CD14-positive monocyte (primary cell): ENCODE data around the gene CLEC4G. TPM values are rescaled to one million over a fixed set of nuclear protein-coding genes. Genes with fewer than 3 reads are reported as not detected.
A peak's percentile ranks its signal among the peaks of the same experiment; 100 is the strongest.

Experiments used
- DNase-seq, 3 donors: peaks; one replicate each; pipeline ENCODE4 v3.0.0-alpha.2; 2011 to 2022
- H2AFZ ChIP-seq: 2 replicates; pipeline ENCODE4 v1.6.0; 2012; ENCODE audit warnings: mild to moderate bottlenecking, low read depth, low read length, inconsistent platforms; ENCODE audit not compliant: insufficient read depth, poor library complexity, severe bottlenecking
- H3K27ac ChIP-seq, 2 donors: 1 replicate in 1 of 2; 2 replicates in 1 of 2; pipeline ENCODE4 v1.5.1; 2012 to 2013; ENCODE audit warnings: low read length in 2 of 2, control low read depth in 1 of 2, inconsistent platforms in 1 of 2, low read depth in 1 of 2, mild to moderate bottlenecking in 1 of 2
- H3K27me3 ChIP-seq, 2 donors: one replicate each; pipeline versions ENCODE4 v1.6.0 to v1.6.1; 2011 to 2013; ENCODE audit warnings: low read length in 2 of 2; ENCODE audit not compliant: control insufficient read depth in 2 of 2, insufficient read depth in 2 of 2
- H3K36me3 ChIP-seq, 2 donors: replicated peaks in 1 of 2; 1 replicate in 1 of 2; 2 replicates in 1 of 2; pipeline versions ENCODE4 v1.5.1 to v1.6.1; 2012 to 2013; ENCODE audit warnings: low read length in 2 of 2, control low read depth in 1 of 2, inconsistent platforms in 1 of 2, mild to moderate bottlenecking in 1 of 2; ENCODE audit not compliant: insufficient read depth in 2 of 2, control insufficient read depth in 1 of 2
- H3K4me1 ChIP-seq, 2 donors: 1 replicate in 1 of 2; 2 replicates in 1 of 2; pipeline versions ENCODE4 v1.5.1 to v1.6.1; 2012 to 2013; ENCODE audit warnings: low read length in 2 of 2, control low read depth in 1 of 2, inconsistent platforms in 1 of 2, mild to moderate bottlenecking in 1 of 2, moderate library complexity in 1 of 2; ENCODE audit not compliant: insufficient read depth in 2 of 2, control insufficient read depth in 1 of 2
- H3K4me2 ChIP-seq: replicated peaks from 2 replicates; pipeline ENCODE3; 2012; ENCODE audit warnings: low read length, moderate library complexity, mild to moderate bottlenecking; ENCODE audit not compliant: poor library complexity, severe bottlenecking; ENCODE audit errors: extremely low read depth
- H3K4me3 ChIP-seq, 3 experiments: fragments of 200-600 bp in 1 of 3; sonication (generic) in 1 of 3; replicated peaks in 1 of 3; 1 replicate in 2 of 3; 2 replicates in 1 of 3; pipeline ENCODE4 v1.5.1; 2011 to 2013; ENCODE audit warnings: low read length in 3 of 3, mild to moderate bottlenecking in 3 of 3, control low read depth in 2 of 3, low read depth in 2 of 3, inconsistent platforms in 1 of 3, moderate library complexity in 1 of 3
- H3K79me2 ChIP-seq: 2 replicates; pipeline ENCODE4 v1.6.0; 2012; ENCODE audit warnings: mild to moderate bottlenecking, control low read depth, inconsistent platforms, low read length, moderate library complexity; ENCODE audit not compliant: insufficient read depth
- H3K9ac ChIP-seq: 2 replicates; pipeline ENCODE4 v1.6.0; 2017; ENCODE audit warnings: low read length, mild to moderate bottlenecking; ENCODE audit not compliant: insufficient read depth, poor library complexity, severe bottlenecking
- H3K9me3 ChIP-seq, 2 donors: replicated peaks in 1 of 2; 1 replicate in 1 of 2; 2 replicates in 1 of 2; pipeline versions ENCODE4 v1.5.1 to v1.6.1; 2012 to 2013; ENCODE audit warnings: low read length in 2 of 2, control low read depth in 1 of 2; ENCODE audit not compliant: control insufficient read depth in 1 of 2, insufficient read depth in 1 of 2
- H4K20me1 ChIP-seq: 2 replicates; pipeline ENCODE4 v1.6.0; 2012; ENCODE audit warnings: mild to moderate bottlenecking, low read length, control low read depth, moderate library complexity; ENCODE audit not compliant: insufficient read depth
- H3K27ac Mint-ChIP-seq, 7 donors: one replicate each; pipeline ENCODE4 v1.8.0; 2020; ENCODE audit warnings: mild to moderate bottlenecking in 7 of 7, mixed read lengths in 7 of 7, moderate library complexity in 6 of 7, inconsistent platforms in 2 of 7
- H3K27me3 Mint-ChIP-seq, 3 donors: one replicate each; pipeline ENCODE4 v1.8.0; 2021 to 2022; ENCODE audit warnings: low read depth in 3 of 3, mild to moderate bottlenecking in 3 of 3, mixed read lengths in 3 of 3, moderate library complexity in 3 of 3, inconsistent platforms in 1 of 3
- H3K36me3 Mint-ChIP-seq, 2 donors: one replicate each; pipeline ENCODE4 v1.8.0; 2020; ENCODE audit warnings: mixed read lengths in 2 of 2, inconsistent platforms in 1 of 2, mild to moderate bottlenecking in 1 of 2
- H3K4me1 Mint-ChIP-seq: one replicate; pipeline ENCODE4 v1.8.0; 2020; ENCODE audit warnings: mild to moderate bottlenecking, mixed read lengths
- H3K4me3 Mint-ChIP-seq, 2 donors: one replicate each; pipeline ENCODE4 v1.8.0; 2020; ENCODE audit warnings: mild to moderate bottlenecking in 2 of 2, mixed read lengths in 2 of 2, moderate library complexity in 1 of 2
- H3K9me3 Mint-ChIP-seq, 7 donors: one replicate each; pipeline ENCODE4 v1.8.0; 2020 to 2022; ENCODE audit warnings: mixed read lengths in 7 of 7, mild to moderate bottlenecking in 6 of 7, moderate library complexity in 6 of 7, inconsistent platforms in 2 of 7
- WGBS: methylation state at CpG from one replicate; pipeline ENCODE4 v1.1.5; 2013; ENCODE audit warnings: missing lambda C conversion rate; ENCODE audit not compliant: insufficient coverage; 5-methylcytosine and 5-hydroxymethylcytosine counted together
- intact Hi-C, 2 donors: fragments of 100-400 bp; cut with micrococcal nuclease; formaldehyde crosslinking; loops; one replicate each; pipeline versions ENCODE4 v1.15.0 to v1.15.1; 2023
- polyA plus RNA-seq, 3 donors: library from polyadenylated mRNA; depleted of rRNA in 1 of 3; unstranded in 2 of 3; stranded (reverse) in 1 of 3; fragments of 300-500 nt in 2 of 3; fragments of >200 nt in 1 of 3; fragmentation: Illumina TruSeq in 2 of 3; gene quantifications; 1 replicate in 2 of 3; 2 replicates in 1 of 3; pipeline ENCODE4 v1.2.3, GENCODE V29; 2012 to 2021
- TF ChIP-seq, protein P1 (sequence below): fragments of 200-600 bp; IDR thresholded peaks from one replicate; pipeline ENCODE4 v1.8.0; 2022; ENCODE audit warnings: antibody characterized with exemption, mild to moderate bottlenecking

CLEC4G gene
- polyA plus RNA-seq, 3 donors, result 4.7 to 7.9 (median 7.1) TPM

DNA sequence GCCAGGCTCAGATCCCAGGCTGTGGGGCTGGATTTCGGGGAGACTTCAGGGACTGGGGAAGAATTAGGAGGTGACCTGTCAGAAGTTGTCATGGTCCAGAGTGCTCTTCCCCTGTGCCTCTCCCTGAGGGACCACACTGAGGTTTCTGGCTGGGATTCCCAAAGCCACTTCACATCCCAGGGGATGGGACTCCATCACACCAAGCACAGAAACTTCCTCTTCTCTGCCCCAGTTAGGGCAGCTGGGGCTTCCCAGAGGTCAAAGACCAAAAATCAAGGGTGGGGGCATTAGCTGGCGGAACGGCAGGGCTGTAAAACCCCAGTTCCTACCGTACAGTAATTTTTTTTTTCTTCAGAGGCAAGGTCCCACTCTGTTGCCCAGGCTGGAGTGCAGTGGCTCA lies 37.4 kb downstream of the CLEC4G start:
- Histone ChIP-seq H3K4me2 (no peak overlapping the region), H3K4me1 (peaks cover 21 to 28% of the 10 kb centered on the region in 2 donors), H3K27me3 (no peaks in the 10 kb centered on the region), H4K20me1 (no peaks in the 10 kb centered on the region), H2AFZ (peak overlapping the region; percentile 35), H3K36me3 (no peaks in the 10 kb centered on the region), H3K9me3 (no peaks in the 10 kb centered on the region), H3K4me3 (no peak overlapping the region), H3K9ac (no peak overlapping the region), H3K27ac (no peak overlapping the region), H3K79me2 (no peaks in the 10 kb centered on the region)
- Mint-ChIP-seq H3K4me1 (peaks cover 28% of the 10 kb centered on the region), H3K4me3 (no peak overlapping the region), H3K36me3 (no peaks in the 10 kb centered on the region), H3K9me3 (no peaks in the 10 kb centered on the region), H3K27me3 (peaks cover 0 to 10% (median 6%) of the 10 kb centered on the region in 3 donors), H3K27ac (peak overlapping the region in 2 of 7 donors; percentile 15 to 78)
- TF ChIP-seq, protein P1, sequence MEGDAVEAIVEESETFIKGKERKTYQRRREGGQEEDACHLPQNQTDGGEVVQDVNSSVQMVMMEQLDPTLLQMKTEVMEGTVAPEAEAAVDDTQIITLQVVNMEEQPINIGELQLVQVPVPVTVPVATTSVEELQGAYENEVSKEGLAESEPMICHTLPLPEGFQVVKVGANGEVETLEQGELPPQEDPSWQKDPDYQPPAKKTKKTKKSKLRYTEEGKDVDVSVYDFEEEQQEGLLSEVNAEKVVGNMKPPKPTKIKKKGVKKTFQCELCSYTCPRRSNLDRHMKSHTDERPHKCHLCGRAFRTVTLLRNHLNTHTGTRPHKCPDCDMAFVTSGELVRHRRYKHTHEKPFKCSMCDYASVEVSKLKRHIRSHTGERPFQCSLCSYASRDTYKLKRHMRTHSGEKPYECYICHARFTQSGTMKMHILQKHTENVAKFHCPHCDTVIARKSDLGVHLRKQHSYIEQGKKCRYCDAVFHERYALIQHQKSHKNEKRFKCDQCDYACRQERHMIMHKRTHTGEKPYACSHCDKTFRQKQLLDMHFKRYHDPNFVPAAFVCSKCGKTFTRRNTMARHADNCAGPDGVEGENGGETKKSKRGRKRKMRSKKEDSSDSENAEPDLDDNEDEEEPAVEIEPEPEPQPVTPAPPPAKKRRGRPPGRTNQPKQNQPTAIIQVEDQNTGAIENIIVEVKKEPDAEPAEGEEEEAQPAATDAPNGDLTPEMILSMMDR, result no peak
- DNase-seq, result peak in 1 of 3 donors; percentile 40
- WGBS, result 59% methylated on average over 3 of the region's 4 CpGs
- intact Hi-C loops, result no loop called here

DNA sequence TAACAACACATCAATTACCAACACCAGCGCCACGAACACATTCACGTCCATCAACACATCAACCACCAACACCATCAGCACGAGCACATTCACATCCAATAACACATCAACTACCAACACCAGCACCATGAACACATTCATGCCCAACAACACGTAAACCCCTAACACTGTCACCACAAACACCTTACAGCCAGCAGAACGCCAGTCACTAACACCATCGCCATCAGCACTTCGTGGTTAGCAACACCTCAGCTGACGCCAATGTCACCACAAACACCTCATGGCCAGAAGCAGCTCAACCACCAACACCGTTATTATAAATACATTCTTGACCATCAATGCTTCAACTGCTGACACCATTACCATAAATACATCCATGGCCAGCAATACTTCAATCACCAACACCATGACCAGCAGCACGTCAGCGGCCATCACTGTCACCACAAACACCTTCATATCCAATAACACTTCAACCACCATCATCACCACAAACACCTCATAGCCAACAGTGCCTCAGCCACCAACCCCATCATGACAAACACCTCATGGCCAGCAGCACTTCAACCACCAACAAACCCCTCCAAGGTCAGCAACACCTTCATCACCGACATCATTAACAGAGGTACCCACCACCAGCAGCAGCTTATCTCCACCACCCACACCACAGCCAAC lies 39.4 kb downstream of the CLEC4G start:
- H3K4me3 Mint-ChIP-seq, result no peak overlapping the region
- Histone ChIP-seq H3K9me3 (no peaks in the 10 kb centered on the region), H3K79me2 (no peaks in the 10 kb centered on the region), H3K4me1 (peaks cover 19 to 24% of the 10 kb centered on the region in 2 donors), H2AFZ (no peak overlapping the region), H3K4me2 (no peak overlapping the region), H3K4me3 (no peak overlapping the region), H3K9ac (no peak overlapping the region), H3K27ac (no peak overlapping the region), H3K27me3 (no peaks in the 10 kb centered on the region), H4K20me1 (no peaks in the 10 kb centered on the region), H3K36me3 (no peaks in the 10 kb centered on the region)
- peaks cover 0 to 5% (median 0%) of the 10 kb centered on the region in 7 donors for H3K9me3 Mint-ChIP-seq
- H3K27ac Mint-ChIP-seq, result no peak overlapping the region
- H3K27me3 Mint-ChIP-seq, result peaks cover 0 to 6% (median 6%) of the 10 kb centered on the region in 3 donors
- TF ChIP-seq, protein P1, result no peak
- intact Hi-C loops, result no loop called here
- no peaks in the 10 kb centered on the region for H3K36me3 Mint-ChIP-seq
- DNase-seq, result no peak
- 96% methylated on average over 13 of the region's 13 CpGs for WGBS
- H3K4me1 Mint-ChIP-seq, result peaks cover 25% of the 10 kb centered on the region
